ENCODE measurements around the gene SMYD2.
"Not testable (repeated sequence)": the region's sequence is repeated elsewhere in the genome, so short reads cannot be mapped to it uniquely, and the experiment has no call there.

The SMYD2 gene

GRCh38 chr1:214271995-214272731, 8.8 kb upstream of the SMYD2 start:
- H3K9me3 ChIP-seq (ENCODE audit: insufficient read depth, low read length, severe bottlenecking) = no peaks in the 10 kb centered on the region

GRCh38 chr1:214272964-214273533, 7.9 kb upstream of the SMYD2 start:
- peaks cover 5% of the 10 kb centered on the region for H3K27me3 ChIP-seq (ENCODE audit: insufficient read depth, low read length, poor library complexity)
- H2AFZ ChIP-seq (ENCODE audit: low read depth, low read length) = no peak overlapping the region
- H3K36me3 ChIP-seq (ENCODE audit: insufficient read depth, low read length) = no peaks in the 10 kb centered on the region
- H3K27ac ChIP-seq (ENCODE audit: low read length) = no peak overlapping the region
- no peak overlapping the region for H3K4me3 ChIP-seq (ENCODE audit: low read depth in 1 of 2, low read length in 2 of 2)
- no peaks in the 10 kb centered on the region for H3K4me1 ChIP-seq (ENCODE audit: insufficient read depth, low read length)
- no peaks in the 10 kb centered on the region for H4K20me1 ChIP-seq (ENCODE audit: insufficient read depth, low read length)
- no peak for DNase-seq
- H3K9ac ChIP-seq (ENCODE audit: low read depth, low read length) = no peak overlapping the region
- TF ChIP-seq EZH2 (IDR thresholded peaks at IDR 0.05; ENCODE audit: borderline replicate concordance, low read depth, low read length, severe bottlenecking) = no peak
- TF ChIP-seq CTCF (IDR thresholded peaks at IDR 0.05; ENCODE audit: borderline replicate concordance, extremely low read depth, low read length, poor library complexity, severe bottlenecking) = no peak
- H3K79me2 ChIP-seq (ENCODE audit: insufficient read depth, low read length) = no peaks in the 10 kb centered on the region
- no peaks in the 10 kb centered on the region for H3K9me3 ChIP-seq (ENCODE audit: insufficient read depth, low read length, severe bottlenecking)
- ATAC-seq (ENCODE audit: insufficient read depth, low read depth) = no peak
- H3K4me2 ChIP-seq (ENCODE audit: insufficient read depth, low read length) = no peak overlapping the region

More at GRCh38 chr1:214271995-214272731, 8.8 kb upstream of the SMYD2 start:
- Histone ChIP-seq H3K9ac (ENCODE audit: low read depth, low read length) (no peak overlapping the region), H3K36me3 (ENCODE audit: insufficient read depth, low read length) (no peaks in the 10 kb centered on the region), H3K4me3 (ENCODE audit: low read depth in 1 of 2, low read length in 2 of 2) (no peak overlapping the region), H3K27me3 (ENCODE audit: insufficient read depth, low read length, poor library complexity) (peaks cover 5% of the 10 kb centered on the region), H3K4me1 (ENCODE audit: insufficient read depth, low read length) (no peaks in the 10 kb centered on the region), H3K27ac (ENCODE audit: low read length) (no peak overlapping the region), H2AFZ (ENCODE audit: low read depth, low read length) (no peak overlapping the region), H4K20me1 (ENCODE audit: insufficient read depth, low read length) (no peaks in the 10 kb centered on the region), H3K79me2 (ENCODE audit: insufficient read depth, low read length) (no peaks in the 10 kb centered on the region), H3K4me2 (ENCODE audit: insufficient read depth, low read length) (no peak overlapping the region)
- DNase-seq = no peak
- TF ChIP-seq CTCF (IDR thresholded peaks at IDR 0.05; ENCODE audit: borderline replicate concordance, extremely low read depth, low read length, poor library complexity, severe bottlenecking) = no peak
- no peak for TF ChIP-seq EZH2 (IDR thresholded peaks at IDR 0.05; ENCODE audit: borderline replicate concordance, low read depth, low read length, severe bottlenecking)
- ATAC-seq (ENCODE audit: insufficient read depth, low read depth) = no peak

GRCh38 chr1:214275700-214276099, 5.3 kb upstream of the SMYD2 start:
- H3K4me3 ChIP-seq (ENCODE audit: low read depth in 1 of 2, low read length in 2 of 2); H3K9ac ChIP-seq (ENCODE audit: low read depth, low read length); DNase-seq; H3K9me3 ChIP-seq (ENCODE audit: insufficient read depth, low read length, severe bottlenecking); H2AFZ ChIP-seq (ENCODE audit: low read depth, low read length); H3K79me2 ChIP-seq (ENCODE audit: insufficient read depth, low read length); H3K4me2 ChIP-seq (ENCODE audit: insufficient read depth, low read length); H3K27ac ChIP-seq (ENCODE audit: low read length); H4K20me1 ChIP-seq (ENCODE audit: insufficient read depth, low read length); H3K27me3 ChIP-seq (ENCODE audit: insufficient read depth, low read length, poor library complexity); H3K36me3 ChIP-seq (ENCODE audit: insufficient read depth, low read length); ATAC-seq (ENCODE audit: insufficient read depth, low read depth): not testable (repeated sequence)
- peaks cover 17% of the 10 kb centered on the region for H3K4me1 ChIP-seq (ENCODE audit: insufficient read depth, low read length)

GRCh38 chr1:214276786-214277185, 4.2 kb upstream of the SMYD2 start:
- H3K4me2 ChIP-seq (ENCODE audit: insufficient read depth, low read length) = no peak overlapping the region
- H4K20me1 ChIP-seq (ENCODE audit: insufficient read depth, low read length) = no peaks in the 10 kb centered on the region
- H3K79me2 ChIP-seq (ENCODE audit: insufficient read depth, low read length) = peaks cover 3% of the 10 kb centered on the region
- no peak overlapping the region for H3K4me3 ChIP-seq (ENCODE audit: low read depth in 1 of 2, low read length in 2 of 2)
- DNase-seq = no peak
- no peaks in the 10 kb centered on the region for H3K9me3 ChIP-seq (ENCODE audit: insufficient read depth, low read length, severe bottlenecking)
- H3K9ac ChIP-seq (ENCODE audit: low read depth, low read length) = no peak overlapping the region
- peaks cover 4% of the 10 kb centered on the region for H3K27me3 ChIP-seq (ENCODE audit: insufficient read depth, low read length, poor library complexity)
- no peak for TF ChIP-seq CTCF (IDR thresholded peaks at IDR 0.05; ENCODE audit: borderline replicate concordance, extremely low read depth, low read length, poor library complexity, severe bottlenecking)
- TF ChIP-seq EZH2 (IDR thresholded peaks at IDR 0.05; ENCODE audit: borderline replicate concordance, low read depth, low read length, severe bottlenecking) = no peak
- H3K36me3 ChIP-seq (ENCODE audit: insufficient read depth, low read length) = no peaks in the 10 kb centered on the region
- H3K4me1 ChIP-seq (ENCODE audit: insufficient read depth, low read length) = peaks cover 20% of the 10 kb centered on the region
- no peak overlapping the region for H2AFZ ChIP-seq (ENCODE audit: low read depth, low read length)
- no peak overlapping the region for H3K27ac ChIP-seq (ENCODE audit: low read length)
- ATAC-seq (ENCODE audit: insufficient read depth, low read depth) = no peak

Measured in DND-41 (cell line).